Measurements from ENCODE around the gene SPATC1L. TPM values are rescaled to one million over a fixed set of nuclear protein-coding genes. Genes with fewer than 3 reads are reported as not detected.
"Not testable (repeated sequence)": the region's sequence is repeated elsewhere in the genome, so short reads cannot be mapped to it uniquely, and the experiment has no call there.

SPATC1L gene
- total RNA-seq, 1 donor from 2014 or later: 25.3 TPM

DNA sequence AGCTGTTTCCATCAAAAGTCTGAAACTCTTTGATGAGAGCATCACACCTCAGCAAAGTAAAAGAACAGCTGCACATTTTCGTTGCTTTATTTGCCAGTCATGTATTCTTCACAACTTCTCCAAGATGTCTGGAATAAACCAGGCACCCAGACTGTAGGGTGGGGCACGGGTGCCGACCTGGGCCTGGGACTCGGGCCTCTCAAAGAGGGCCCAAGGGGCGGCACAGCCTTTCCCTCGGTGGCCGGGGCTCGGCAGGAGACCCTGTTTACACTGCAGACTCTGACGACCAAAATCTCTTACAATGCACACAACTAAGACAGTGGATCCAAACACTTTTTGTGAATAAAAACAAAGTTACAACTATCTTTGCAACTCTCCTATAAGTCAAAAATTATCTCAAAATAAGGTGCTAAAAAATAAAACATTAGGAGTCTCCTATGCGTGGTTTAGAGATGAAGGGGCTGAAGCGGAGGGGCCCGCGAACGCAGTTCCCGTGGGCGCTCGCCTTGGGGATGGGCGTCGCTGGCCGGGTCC, 43.6 kb upstream of the SPATC1L start:
- peaks cover 35% of the 10 kb centered on the region for H3K36me3 Mint-ChIP-seq (ENCODE audit: low read depth, unreplicated experiment)
- peaks cover 30% of the 10 kb centered on the region for H3K4me1 Mint-ChIP-seq (ENCODE audit: unreplicated experiment)
- DNase-seq (ENCODE audit: low spot score): no peak

DNA sequence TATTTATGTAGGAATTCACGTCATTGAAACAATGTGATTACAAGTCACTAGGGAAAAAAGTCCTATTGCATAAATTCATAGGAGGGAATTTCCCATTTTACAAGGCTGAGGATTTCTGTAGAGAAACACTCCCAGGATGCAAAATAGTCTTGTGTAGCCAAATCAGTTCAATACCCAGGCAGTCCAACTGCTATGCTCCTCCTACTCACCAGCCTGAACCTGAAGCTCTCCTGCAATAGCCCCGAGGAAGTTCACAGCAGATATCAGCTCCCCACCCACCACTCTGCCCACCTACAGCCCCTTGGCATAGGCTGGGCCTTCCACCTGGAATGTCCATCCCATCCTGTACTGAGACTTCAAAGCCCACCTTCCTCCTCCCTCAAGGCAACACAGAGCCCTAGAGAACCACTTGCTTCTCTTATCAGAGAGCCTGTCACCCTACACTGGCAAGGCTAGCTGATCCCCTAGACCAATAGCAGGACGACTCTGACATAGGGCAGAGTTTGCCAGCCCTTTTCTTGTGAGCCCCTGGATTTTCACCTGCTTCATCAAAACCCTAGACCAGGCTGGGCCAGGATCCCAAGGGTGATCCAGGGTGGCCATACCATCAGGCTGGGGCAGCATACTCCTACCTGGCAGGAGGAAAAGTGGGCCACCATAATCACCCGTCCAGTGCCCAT, 42.8 kb upstream of the SPATC1L start:
- Mint-ChIP-seq H3K36me3 (ENCODE audit: low read depth, unreplicated experiment) (peaks cover 31% of the 10 kb centered on the region), H3K4me1 (ENCODE audit: unreplicated experiment) (peaks cover 30% of the 10 kb centered on the region), H3K27ac (ENCODE audit: unreplicated experiment) (no peak overlapping the region), H3K4me3 (ENCODE audit: unreplicated experiment) (peak overlapping the region; percentile 94), H3K9me3 (ENCODE audit: unreplicated experiment) (no peaks in the 10 kb centered on the region), H3K27me3 (ENCODE audit: unreplicated experiment) (peaks cover 1% of the 10 kb centered on the region)
- TF ChIP-seq, protein P1, sequence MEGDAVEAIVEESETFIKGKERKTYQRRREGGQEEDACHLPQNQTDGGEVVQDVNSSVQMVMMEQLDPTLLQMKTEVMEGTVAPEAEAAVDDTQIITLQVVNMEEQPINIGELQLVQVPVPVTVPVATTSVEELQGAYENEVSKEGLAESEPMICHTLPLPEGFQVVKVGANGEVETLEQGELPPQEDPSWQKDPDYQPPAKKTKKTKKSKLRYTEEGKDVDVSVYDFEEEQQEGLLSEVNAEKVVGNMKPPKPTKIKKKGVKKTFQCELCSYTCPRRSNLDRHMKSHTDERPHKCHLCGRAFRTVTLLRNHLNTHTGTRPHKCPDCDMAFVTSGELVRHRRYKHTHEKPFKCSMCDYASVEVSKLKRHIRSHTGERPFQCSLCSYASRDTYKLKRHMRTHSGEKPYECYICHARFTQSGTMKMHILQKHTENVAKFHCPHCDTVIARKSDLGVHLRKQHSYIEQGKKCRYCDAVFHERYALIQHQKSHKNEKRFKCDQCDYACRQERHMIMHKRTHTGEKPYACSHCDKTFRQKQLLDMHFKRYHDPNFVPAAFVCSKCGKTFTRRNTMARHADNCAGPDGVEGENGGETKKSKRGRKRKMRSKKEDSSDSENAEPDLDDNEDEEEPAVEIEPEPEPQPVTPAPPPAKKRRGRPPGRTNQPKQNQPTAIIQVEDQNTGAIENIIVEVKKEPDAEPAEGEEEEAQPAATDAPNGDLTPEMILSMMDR (IDR thresholded peaks at IDR 0.05; ENCODE audit: unreplicated experiment): no peak
- DNase-seq (ENCODE audit: low spot score): no peak

More for the DNA sequence above, 43.6 kb upstream of the SPATC1L start:
- no peaks in the 10 kb centered on the region for H3K9me3 Mint-ChIP-seq (ENCODE audit: unreplicated experiment)
- peaks cover 1% of the 10 kb centered on the region for H3K27me3 Mint-ChIP-seq (ENCODE audit: unreplicated experiment)
- TF ChIP-seq, protein P1 (IDR thresholded peaks at IDR 0.05; ENCODE audit: unreplicated experiment): no peak
- H3K27ac Mint-ChIP-seq (ENCODE audit: unreplicated experiment): no peak overlapping the region
- peak overlapping the region; percentile 94 for H3K4me3 Mint-ChIP-seq (ENCODE audit: unreplicated experiment)

DNA sequence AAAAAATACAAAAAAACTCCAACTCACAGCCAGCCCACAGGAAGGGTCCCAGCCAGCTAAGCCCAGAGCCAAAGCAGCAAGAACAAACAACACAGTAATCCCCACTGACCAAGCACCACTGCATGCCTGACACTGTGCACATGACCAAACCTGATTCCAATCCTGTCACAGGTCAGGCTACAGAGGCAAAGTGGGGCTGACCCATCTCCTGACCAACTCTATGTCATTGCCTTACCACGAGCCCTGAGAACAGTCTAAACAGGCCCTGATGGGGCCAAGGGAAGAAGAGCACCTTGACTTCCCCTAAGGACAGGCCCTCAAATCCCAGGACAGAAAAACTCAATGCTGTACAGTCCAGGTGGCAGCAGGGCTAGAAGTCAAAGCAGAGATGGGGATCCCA, 41.9 kb upstream of the SPATC1L start:
- DNase-seq (ENCODE audit: low spot score): no peak
- Mint-ChIP-seq H3K27ac (ENCODE audit: unreplicated experiment) (no peak overlapping the region), H3K4me3 (ENCODE audit: unreplicated experiment) (peak overlapping the region; percentile 94), H3K36me3 (ENCODE audit: low read depth, unreplicated experiment) (peaks cover 27% of the 10 kb centered on the region), H3K4me1 (ENCODE audit: unreplicated experiment) (peaks cover 30% of the 10 kb centered on the region), H3K9me3 (ENCODE audit: unreplicated experiment) (no peaks in the 10 kb centered on the region), H3K27me3 (ENCODE audit: unreplicated experiment) (peaks cover 1% of the 10 kb centered on the region)
- TF ChIP-seq, protein P1 (IDR thresholded peaks at IDR 0.05; ENCODE audit: unreplicated experiment): no peak

DNA sequence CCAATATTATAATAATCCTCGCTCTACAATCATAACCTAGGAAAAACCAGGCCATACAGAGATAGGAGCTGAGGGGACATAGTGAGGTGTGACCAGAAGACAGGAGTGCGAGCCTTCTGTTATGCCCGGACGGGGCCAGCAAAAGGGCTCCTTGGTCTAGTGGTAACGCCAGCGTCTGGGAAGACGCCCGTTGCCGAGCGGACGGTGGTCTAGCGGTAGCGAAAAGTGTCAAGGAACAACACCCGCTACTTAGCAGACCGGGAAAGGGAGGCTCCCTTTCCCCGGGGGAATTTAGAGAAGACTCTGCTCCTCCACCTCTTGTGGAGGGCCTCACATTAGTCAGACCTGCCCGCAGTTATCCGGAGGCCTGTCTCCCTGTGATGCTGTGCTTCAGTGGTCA, 39.4 kb upstream of the SPATC1L start:
- peaks cover 29% of the 10 kb centered on the region for H3K4me1 Mint-ChIP-seq (ENCODE audit: unreplicated experiment)
- H3K36me3 Mint-ChIP-seq (ENCODE audit: low read depth, unreplicated experiment): peaks cover 39% of the 10 kb centered on the region
- DNase-seq (ENCODE audit: low spot score): not testable (repeated sequence)

DNA sequence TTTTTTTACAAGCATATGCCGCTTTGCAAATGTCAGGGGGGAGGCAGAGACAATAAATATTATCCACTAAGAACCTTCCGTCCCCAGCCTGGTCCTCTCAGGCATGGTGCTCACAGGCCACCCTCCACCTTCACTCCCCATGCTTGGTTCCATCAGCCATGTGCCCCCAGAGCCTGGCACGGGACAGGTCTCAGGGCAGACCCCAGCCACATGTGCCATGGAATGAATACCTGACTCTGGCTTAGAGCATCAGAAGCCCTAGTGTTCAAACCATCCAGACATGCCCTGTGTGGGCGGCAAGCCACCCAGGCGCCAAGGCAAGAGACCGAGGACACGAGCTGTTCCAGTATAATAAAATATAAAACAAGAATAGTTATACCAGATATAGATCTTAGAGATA, 39.0 kb upstream of the SPATC1L start:
- Mint-ChIP-seq H3K4me1 (ENCODE audit: unreplicated experiment) (peaks cover 29% of the 10 kb centered on the region), H3K36me3 (ENCODE audit: low read depth, unreplicated experiment) (peaks cover 39% of the 10 kb centered on the region), H3K9me3 (ENCODE audit: unreplicated experiment) (no peaks in the 10 kb centered on the region), H3K4me3 (ENCODE audit: unreplicated experiment) (no peak overlapping the region), H3K27ac (ENCODE audit: unreplicated experiment) (no peak overlapping the region), H3K27me3 (ENCODE audit: unreplicated experiment) (no peaks in the 10 kb centered on the region)
- DNase-seq (ENCODE audit: low spot score): no peak
- TF ChIP-seq, protein P1 (IDR thresholded peaks at IDR 0.05; ENCODE audit: unreplicated experiment): no peak

More for the DNA sequence above, 39.4 kb upstream of the SPATC1L start:
- not testable (repeated sequence) for H3K4me3 Mint-ChIP-seq (ENCODE audit: unreplicated experiment); H3K9me3 Mint-ChIP-seq (ENCODE audit: unreplicated experiment); H3K27me3 Mint-ChIP-seq (ENCODE audit: unreplicated experiment); H3K27ac Mint-ChIP-seq (ENCODE audit: unreplicated experiment)
